DMS114 treated with DMSO at 0.1 percent for 48 hours (cell line): ENCODE results near the gene KCNMB2.

Experiments used
- DNase-seq: peaks from one replicate; lab custom pipeline; 2025; ENCODE audit not compliant: unreplicated experiment; lab: John Stamatoyannopoulos, UW

KCNMB2 gene

DNA sequence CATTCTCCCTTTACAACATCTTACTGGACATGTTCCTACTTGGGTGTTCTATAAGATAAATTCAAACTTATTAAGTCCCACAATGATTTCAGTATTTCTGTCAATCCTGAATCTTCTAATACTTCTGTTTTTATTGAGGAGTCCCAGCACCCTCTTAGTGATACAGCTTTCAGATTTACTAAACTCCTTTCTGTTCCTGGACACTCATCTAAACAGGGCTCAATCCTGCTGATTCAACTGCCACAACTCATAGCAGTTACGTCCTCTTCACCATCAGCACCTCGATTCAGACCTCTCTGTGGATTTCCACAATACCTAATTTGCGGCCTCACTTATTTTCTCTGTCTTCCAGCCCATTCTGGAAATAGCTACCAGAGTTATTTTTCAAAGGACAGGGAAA lies 101.6 kb downstream of the KCNMB2 start:
- DNase-seq = no peak

DNA sequence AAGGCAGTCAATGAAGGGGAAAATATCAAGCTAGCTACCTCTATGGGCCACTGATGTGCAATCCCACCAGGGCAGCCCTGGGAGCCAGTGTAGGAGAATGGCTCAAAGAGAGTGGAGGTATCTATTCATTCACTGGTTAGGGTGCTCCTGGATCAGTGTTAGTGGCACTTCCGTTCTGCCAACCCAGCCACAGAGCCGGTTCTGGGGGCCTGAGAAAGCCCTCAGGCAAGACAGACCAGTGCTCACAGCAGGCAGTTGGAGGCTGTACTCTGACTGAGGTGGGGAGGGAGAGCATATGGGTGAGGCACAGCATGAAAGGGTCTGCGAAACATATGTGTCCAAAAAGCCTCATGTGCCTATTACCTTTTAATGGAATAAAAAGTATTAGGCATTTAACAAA lies 109.3 kb downstream of the KCNMB2 start:
- DNase-seq = no peak

DNA sequence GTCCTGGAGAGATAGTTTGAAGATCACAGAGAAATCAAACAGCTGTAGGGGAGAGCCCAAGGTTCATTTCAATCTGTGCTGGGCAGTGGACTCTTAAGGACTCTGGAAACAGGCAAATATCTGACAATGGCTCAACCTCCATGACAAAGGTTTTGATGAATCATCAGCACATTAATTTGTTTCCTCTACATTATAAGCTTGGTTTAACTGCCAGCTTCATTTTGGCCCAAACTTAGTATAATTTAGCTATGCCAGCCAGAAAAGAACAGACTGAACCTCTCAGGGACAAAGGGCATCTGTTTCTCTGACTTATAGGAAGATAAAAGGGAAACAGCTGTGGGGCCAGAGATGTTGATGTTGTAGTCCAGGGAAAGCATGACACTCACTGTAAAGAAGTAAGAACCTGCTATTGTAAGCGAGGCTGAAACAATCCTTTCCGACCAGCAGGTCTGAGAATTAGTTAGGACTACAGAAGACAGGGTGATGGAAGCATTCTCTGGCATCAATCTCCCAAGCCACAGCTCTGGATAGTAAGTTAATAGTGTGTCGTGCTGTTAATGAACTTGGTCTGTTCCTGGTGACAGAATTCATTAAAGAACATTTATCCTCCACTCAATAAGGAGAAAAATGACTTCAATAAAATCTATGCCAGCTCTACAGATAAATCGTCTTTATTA lies 110.1 kb downstream of the KCNMB2 start:
- no peak for DNase-seq

DNA sequence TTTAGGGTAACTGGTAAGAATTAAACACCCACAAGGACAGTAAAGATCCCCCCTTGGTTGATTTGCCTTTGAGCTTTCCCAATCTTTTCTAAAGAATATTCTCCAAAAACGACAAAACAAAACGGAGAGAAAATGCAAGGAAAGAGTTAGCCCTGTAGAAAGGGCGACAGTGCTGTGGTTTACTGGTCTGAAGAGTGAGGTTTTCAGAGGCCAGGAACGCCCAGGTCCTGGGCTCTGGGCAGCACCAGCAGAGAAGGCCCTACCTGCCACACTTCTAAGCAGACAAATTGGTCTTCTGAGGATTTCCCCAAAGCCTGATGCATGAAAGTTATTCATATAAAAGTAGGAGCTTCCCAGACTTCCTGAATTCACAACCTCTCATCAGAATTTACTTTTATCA lies 119.3 kb downstream of the KCNMB2 start:
- DNase-seq = no peak

DNA sequence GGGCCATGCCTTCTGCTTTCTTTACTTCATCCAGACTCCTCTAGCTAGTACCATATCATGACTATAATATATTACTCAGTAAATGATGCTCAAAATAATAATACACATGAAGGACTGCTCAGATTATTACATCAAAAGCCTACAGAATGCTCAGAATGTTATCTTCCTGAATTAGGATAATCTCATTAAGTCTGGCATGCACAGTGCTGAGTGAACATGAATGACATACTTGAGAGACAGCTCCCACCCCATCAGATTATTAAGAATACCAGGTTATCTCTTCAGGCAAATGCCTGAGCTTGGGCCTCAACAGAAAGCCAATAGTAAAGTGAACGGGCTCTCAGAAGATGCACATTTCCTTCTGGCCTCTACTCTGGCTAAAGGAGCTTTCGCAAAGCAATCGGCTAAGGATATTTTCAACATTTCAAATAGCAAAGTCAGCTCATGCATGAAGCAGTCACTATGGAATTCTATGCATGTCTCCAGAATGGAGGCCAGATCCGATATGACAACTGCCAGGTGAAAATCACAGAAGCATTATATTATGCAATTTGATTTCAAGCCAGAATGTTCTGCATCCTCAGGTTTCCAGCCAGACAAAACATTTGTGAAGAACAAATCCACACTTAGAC lies 122.6 kb downstream of the KCNMB2 start:
- DNase-seq = no peak

DNA sequence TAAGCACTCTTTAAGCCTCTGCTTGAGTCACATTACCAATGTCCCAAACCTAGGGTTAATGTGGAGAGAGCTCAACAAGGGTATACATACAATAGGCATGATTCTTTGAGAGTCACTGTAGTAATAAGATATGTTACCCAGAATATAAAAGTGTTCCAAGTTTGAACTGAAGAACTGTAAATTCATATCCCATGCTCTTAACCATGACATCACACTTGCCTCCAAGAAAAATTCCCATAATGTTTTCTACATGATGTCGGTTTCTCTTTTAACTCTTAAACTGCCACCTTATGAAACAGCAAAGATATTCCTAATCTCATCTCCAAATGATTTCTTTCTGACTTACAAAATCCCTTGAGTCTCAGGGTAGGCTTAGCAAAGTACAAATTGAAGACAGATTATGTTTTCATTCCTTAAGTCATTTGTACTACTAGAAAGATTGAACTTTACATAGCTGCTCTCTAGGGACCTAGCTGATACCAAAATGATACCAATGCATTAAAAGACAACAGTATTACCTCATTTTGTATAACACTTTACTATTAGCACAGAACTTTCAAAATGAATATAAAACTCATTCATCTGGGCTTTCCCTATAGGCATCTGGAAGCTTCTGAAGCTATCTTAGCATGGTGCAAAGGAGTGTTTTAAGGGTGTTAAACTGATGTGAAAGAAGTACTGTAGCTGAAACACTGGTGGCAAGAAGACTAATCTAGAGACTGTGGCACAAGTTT lies 127.1 kb downstream of the KCNMB2 start:
- DNase-seq = no peak

DNA sequence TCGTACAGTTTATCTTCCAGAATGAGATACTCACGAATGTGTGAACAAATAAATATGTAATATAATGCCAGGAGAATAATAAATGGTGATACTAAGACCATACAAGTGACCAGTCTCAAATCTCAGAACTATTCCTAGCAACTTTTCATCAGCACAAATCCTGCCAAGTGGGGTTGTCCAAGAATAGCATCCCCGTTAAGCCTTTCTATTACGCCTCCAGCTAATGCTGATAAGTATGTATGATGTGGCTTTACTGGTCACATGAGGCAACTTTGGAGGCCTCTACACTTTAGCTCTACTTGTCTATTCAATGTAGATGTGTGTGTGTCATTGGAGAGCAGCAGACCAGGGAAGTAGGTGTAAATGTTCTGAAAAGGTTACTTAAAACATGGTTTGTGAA lies 129.5 kb downstream of the KCNMB2 start:
- no peak for DNase-seq

DNA sequence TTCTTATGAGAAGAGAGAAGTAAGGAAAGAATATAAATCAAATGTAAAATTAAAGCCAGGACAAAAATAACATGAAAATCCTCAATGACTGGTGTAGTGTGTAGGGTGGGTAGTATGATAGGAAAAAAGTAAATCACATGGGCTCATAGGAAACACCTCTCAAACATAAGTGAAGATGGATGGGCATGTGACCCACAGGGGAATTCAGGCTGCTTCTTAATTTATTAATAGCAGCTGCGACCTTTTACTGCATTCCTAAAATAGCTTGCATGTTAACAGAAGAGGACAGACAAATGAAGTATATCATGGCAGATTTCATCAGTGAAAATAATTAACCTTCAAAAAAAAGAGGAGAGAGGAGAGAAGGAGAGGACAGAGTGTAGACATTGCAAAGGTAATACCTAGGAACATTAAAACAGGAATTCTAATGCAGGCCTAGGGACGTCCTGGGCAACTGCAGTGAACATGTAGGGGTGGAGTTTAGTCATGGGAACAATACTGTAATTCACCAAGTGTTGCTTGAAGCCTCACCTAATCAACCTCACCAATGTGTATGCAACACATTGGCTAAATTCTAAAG lies 132.9 kb downstream of the KCNMB2 start:
- DNase-seq = no peak

DNA sequence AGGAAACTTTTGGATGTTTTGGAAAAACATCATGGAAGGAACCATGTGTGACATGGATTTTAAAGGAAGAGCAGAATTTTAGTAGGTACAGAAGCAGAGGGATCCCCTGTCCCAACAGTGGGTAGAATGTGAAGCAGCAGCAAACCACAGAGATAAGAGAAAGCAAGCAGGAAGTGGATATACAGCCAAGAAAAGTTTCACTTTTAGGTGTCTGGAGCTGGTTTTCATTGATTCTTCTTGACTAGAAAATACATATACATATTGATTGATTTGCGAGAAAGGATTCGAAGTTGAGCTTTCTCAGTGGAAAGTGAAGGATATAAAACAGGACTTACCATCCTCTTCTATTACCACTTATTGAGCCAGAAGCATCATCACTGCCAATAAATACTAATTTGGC lies 133.5 kb downstream of the KCNMB2 start:
- no peak for DNase-seq

DNA sequence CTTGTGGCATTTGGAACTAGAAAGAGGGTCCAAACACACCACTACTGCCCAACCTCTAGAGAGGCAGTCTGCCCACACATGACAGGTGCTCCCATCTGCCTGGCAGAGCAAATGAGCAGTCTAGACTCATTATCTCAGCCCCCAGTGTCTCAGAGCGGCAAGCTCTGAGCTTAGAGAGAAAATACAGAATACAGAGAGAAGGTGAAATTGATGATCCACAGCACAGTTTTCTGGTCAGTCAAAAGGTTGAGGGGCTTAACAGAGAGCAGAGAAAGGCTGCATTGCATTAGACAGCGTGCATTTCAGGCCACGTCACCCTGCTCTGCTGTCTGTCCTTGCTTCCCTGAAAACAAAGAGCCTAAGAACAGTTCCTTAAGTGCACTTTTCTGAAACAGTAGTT lies 135.1 kb downstream of the KCNMB2 start:
- no peak for DNase-seq

DNA sequence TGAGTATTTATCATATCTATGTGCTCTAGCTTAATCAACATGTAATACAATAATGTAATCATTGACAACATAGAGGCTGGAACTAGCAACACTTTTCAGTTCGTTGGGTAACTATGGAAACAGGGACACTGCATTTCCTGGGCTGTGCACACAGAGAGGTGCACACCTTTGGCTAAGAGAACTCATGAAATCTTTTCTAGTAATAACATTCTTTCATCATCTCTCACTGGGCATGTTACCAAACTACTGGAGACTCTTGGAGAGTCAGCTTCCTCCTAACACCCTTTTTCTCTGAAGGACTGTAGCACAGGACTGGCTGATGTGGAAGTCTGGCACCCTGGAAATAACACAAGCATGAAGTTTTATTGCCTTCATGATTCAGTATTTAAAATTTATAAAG lies 135.6 kb downstream of the KCNMB2 start:
- DNase-seq = no peak

DNA sequence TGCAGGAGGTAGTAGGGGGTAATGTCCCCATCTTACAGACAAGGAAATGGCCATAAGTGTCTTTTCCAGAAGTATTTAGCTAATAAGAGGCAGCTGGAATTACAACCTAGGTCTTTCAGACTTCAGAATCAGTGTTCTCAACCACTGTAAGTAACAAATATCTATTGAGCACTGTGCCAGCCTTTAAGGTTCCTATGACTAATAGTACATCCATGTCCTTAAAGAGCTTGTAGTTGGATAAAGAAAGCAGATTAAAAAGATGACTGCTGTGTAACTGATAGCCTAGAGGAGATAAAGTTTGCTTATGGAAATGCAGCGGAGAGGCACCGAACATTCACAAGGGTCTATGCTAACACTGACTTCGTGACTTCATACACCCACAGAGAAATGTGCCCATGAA lies 136.0 kb downstream of the KCNMB2 start:
- no peak for DNase-seq

DNA sequence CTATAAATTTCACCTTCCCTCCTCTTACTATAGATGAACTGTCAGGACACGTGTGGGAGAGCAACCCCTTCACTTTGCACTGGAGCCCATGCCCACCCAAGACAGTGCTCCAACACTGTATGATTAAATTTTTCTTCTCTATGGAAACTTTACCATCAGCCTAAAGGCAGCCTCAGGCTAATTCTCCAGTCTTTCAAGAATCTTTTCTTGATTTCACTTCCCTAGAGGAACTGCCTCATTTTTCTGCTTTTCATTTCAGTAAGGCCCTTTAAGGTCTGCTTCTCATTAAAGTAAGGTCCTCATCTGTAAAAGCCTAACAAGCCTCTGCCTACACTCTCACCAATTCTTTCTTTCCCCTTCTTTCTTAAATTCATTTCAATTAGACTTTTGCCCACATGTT lies 137.3 kb downstream of the KCNMB2 start:
- DNase-seq = no peak

DNA sequence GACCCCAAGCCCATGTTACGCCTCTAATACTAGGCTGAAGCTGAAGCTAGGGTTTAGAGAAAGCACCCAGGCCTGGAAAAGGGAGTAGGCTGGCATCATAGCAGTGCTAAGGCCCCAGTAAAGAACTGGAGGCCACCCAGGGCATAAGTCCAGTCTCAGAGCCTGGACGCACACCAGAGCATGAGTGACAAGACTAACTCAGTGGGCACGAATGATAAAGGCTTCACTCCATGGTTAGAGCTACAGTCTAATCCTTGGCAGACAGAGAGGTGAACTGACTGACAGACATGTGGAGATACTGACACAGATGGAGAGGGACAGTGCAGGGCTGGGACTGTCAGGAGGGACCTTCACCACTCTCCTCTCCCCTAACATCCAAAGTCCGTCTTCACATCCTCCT lies 139.8 kb downstream of the KCNMB2 start:
- no peak for DNase-seq

DNA sequence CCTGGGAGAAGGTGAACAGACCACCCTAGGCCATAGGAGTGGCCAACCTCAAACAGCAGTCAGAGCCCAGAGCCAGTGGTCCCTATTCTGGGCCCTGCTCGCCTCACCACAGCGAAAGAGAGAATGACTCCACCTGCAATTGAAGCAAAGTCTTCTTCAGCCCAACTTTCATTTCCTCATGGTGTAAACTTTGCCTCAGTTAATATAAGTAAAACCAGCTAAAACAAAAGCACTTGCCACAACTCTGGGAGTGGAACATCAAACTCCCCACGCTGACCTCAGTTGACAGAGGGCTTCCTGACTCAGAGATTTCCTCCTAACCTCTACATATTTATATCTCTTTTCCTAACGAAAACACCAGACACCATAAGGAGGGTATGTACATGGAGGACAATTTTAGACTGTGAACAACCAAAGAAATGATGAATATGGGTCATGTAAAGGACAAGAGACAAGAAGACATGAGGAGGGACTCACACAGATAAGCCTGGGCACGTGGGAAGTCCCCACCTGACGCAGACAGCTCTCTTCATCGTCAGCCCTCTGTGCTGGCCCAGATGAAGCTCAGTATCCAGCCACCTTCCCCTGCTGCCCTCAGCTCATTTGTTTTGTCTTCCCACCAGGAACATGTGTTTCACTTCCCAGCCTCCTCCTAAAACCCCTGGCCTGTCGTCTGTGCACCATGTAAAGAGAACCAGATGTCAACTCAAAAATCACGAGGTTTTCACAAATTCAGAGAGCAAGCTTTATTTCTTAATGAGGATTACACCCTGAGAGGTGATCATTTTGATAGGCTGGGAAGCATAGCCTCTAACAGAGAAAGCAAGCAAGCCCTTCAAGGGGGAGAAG lies 140.9 kb downstream of the KCNMB2 start:
- DNase-seq = no peak

DNA sequence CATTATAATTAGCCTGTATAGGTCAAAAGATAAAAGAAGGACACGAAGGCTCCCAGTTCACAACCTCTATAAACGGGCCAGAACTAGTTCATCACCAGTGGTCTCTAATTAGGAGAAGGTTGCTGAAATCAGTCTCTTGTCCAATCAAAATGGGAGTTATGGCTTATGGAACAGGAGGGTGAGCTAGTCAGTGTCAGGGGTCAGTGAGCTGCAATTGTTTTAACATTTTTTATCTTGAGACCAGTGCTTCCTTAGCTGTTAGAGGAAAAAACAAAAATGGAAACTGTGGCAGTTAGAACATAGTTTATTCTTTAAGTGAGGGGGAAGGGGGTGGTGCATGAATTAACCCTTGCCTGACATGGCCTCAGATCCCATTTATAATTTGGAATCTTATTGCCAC lies 141.7 kb downstream of the KCNMB2 start:
- DNase-seq = no peak

DNA sequence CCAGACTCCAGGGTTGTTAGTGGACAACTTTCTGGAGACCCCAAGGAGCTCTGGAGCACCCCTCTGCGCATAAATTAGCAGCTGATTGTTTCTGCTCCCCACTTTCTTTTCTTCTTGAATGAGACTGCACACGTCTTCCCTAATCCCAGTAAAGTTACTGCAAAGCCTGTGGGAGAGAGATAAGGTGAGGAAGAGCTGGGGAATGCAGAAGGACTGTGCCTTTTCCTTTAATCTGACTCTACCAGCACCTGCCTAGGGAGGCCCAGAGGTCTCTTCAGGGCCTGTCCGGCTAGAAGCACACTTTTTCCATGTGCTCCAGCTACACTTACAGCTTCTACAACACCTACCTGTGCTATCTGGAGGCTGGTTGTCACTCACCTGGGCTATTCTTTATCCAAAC lies 143.8 kb downstream of the KCNMB2 start:
- DNase-seq = no peak

DNA sequence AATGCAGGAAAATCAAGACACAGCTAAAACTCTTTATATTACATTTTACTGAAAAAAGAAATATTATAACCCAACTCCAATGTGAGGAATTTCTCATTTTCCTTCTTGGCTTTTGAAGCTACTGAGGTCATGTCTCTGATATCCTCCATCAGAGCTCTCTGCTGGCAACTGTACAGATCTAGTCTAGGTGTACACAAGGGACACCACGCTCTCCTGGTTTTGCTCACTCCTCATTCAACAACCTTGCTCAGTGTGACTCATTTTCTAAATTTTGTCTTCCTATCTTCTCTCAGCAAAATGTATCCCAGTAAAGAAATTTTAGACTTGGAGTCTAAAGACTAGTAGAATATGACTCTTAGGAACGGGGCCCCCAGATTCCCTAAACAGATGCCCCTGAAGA lies 144.3 kb downstream of the KCNMB2 start:
- no peak for DNase-seq

DNA sequence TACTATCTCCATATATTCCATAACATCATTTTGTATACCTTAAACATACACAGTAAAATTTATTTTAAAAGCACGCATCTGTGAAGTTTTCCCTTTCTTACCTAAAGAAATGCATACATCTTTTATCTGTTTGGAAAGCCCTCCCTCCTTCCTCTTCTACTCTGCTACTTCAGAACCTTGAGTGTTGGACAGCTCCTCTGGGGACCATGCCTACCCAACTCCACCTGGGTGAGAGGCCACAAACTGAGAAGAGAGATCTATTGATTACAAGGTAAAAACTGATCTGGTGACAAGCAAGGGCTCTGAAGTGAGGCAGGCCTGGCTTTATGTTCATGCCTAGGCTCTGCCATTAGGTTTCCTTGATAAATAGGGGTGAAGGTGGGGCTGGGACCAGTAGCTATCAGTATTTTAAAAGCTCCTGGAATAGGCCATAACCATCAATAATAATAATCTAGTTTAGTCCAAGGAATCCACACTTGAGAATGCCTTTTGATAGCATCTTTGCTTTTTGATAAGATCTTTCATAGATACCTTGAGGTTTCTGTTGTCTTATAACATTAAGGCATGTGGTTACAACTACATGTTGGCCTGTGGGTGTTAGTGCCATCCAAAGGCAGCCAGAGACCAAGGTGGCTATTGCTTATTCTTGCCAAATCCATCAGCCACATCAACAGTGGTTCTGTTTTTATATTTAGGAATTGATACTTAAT lies 148.8 kb downstream of the KCNMB2 start:
- DNase-seq = no peak

DNA sequence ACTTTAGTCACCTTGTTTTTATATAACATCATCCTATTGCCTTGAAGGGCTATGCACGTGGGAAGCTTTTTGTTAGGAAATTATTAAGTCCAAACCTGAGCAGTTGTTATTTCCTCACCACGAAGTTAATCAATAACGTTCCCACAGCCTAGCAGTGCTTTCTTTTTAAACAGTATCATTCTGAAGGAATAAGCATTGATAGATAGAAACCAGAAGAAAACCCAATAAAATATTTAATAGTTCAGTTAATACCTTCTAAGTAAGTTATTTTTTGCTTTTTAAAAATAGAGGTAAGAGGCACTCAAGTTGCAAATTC lies 149.3 kb downstream of the KCNMB2 start:
- no peak for DNase-seq

DNA sequence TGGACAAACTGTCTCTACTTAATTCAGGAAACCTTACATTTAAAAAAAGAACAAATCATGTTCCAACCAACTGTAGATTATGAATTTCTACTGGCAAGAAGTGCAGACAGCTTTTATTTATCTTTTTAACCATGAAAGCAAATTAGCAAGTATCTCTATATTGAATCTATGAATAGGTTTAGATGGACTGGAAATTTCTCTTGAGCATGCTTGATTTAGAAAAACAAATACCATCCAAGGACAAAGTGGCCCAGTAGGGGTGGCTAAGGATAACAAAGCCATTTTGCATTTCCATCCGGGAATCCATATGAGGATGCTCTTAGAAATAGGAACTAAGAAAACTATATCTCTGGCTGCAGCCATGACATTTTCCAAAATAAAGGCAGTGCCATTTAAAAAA lies 150.6 kb downstream of the KCNMB2 start:
- no peak for DNase-seq
